Type B pancreatic cell (in vitro differentiated cells): ENCODE measurements around the gene B2M. TPM values are rescaled to one million over a fixed set of nuclear protein-coding genes. Genes with fewer than 3 reads are reported as not detected.
"Not testable (repeated sequence)": the region's sequence is repeated elsewhere in the genome, so short reads cannot be mapped to it uniquely, and the experiment has no call there.

Experiments
- DNase-seq: peaks from one replicate; pipeline ENCODE4 v3.0.0; 2021; ENCODE audit warnings: mixed read lengths; ENCODE audit not compliant: unreplicated experiment; ENCODE audit errors: extremely low spot score
- H3K27ac Mint-ChIP-seq: 2 replicates; pipeline ENCODE4 v1.8.0; 2021; ENCODE audit warnings: mild to moderate bottlenecking, mixed read lengths
- H3K27me3 Mint-ChIP-seq: 2 replicates; pipeline ENCODE4 v1.8.0; 2021; ENCODE audit warnings: mixed read lengths
- H3K36me3 Mint-ChIP-seq: 2 replicates; pipeline ENCODE4 v1.8.0; 2021; ENCODE audit warnings: mixed read lengths
- H3K4me1 Mint-ChIP-seq: one replicate; pipeline ENCODE4 v1.8.0; 2021; ENCODE audit warnings: mixed read lengths; ENCODE audit not compliant: unreplicated experiment
- H3K4me3 Mint-ChIP-seq: 2 replicates; pipeline ENCODE4 v1.8.0; 2021; ENCODE audit warnings: mild to moderate bottlenecking, mixed read lengths
- H3K9me3 Mint-ChIP-seq: 2 replicates; pipeline ENCODE4 v1.8.0; 2021; ENCODE audit warnings: mixed read lengths
- total RNA-seq: library from RNA; stranded (reverse); gene quantifications from 2 replicates; pipeline ENCODE4 v1.2.1, GENCODE V29; 2021; ENCODE audit warnings: low replicate concordance
- TF ChIP-seq, protein P1 (sequence below): fragments of 200-600 bp; sonication (generic); conservative IDR thresholded peaks from 2 replicates; pipeline ENCODE4 v1.5.0; 2021; ENCODE audit warnings: antibody characterized with exemption, mild to moderate bottlenecking

Gene B2M
- total RNA-seq, 1 donor from 2014 or later = 400 TPM

DNA sequence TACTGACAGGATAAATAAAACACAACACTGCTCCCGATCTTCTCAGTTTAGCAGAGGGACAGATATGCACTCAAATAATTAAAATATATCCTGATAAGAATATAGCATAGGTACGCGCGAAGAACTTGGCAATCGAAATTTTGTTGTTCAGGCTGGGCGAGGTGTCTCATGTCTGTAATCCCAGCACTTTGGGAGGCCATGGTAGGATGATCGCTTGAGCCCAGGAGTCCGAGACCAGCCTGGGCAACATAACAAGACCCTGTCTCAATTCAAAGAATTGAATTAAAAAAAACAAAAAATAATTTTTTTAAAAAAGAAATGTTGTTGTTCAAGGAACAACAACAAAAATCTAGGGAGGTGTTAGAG lies 7.6 kb downstream of the B2M start:
- Mint-ChIP-seq H3K27ac (no peak overlapping the region), H3K27me3 (no peaks in the 10 kb centered on the region), H3K4me1 (no peaks in the 10 kb centered on the region), H3K9me3 (no peaks in the 10 kb centered on the region), H3K36me3 (peaks cover 24% of the 10 kb centered on the region), H3K4me3 (no peak overlapping the region)
- TF ChIP-seq, protein P1, sequence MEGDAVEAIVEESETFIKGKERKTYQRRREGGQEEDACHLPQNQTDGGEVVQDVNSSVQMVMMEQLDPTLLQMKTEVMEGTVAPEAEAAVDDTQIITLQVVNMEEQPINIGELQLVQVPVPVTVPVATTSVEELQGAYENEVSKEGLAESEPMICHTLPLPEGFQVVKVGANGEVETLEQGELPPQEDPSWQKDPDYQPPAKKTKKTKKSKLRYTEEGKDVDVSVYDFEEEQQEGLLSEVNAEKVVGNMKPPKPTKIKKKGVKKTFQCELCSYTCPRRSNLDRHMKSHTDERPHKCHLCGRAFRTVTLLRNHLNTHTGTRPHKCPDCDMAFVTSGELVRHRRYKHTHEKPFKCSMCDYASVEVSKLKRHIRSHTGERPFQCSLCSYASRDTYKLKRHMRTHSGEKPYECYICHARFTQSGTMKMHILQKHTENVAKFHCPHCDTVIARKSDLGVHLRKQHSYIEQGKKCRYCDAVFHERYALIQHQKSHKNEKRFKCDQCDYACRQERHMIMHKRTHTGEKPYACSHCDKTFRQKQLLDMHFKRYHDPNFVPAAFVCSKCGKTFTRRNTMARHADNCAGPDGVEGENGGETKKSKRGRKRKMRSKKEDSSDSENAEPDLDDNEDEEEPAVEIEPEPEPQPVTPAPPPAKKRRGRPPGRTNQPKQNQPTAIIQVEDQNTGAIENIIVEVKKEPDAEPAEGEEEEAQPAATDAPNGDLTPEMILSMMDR = no peak
- no peak for DNase-seq

DNA sequence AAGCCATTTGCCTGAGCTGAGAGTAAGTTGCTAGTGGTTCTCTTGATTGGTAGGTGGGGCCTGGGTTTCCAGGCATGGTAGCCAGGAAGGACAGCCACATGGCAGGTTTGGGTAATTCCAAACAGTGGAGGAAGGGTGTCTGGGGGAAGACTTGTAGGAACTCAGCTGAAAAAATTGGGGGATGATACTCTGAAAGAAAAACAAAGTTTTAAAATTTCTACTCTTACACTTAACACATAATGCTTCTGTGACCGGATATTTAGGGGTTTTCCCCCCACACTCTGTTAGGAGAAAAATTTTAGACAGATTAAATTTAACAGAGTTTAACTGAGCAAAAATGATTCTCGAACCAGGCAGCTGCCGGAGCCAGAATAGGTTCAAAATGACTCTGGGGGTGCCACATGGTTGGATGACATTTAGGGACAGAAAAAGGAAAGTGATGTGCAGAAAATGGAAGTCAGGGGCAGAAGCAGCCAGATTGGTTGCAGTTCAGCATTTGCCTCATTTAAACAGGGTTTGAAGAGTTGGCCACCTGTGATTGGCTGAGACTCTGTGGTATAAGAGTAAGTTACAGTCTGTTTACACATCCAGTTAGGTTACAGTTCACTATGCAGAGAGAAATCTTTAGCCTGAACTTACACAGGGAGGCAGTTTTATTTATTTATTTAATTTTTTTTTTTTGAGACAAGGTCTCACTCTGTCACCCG lies 8.1 kb downstream of the B2M start:
- Mint-ChIP-seq H3K4me1 (no peaks in the 10 kb centered on the region), H3K4me3 (no peak overlapping the region), H3K36me3 (peaks cover 24% of the 10 kb centered on the region), H3K27ac (no peak overlapping the region), H3K9me3 (no peaks in the 10 kb centered on the region), H3K27me3 (no peaks in the 10 kb centered on the region)
- DNase-seq = no peak
- TF ChIP-seq, protein P1 = no peak

DNA sequence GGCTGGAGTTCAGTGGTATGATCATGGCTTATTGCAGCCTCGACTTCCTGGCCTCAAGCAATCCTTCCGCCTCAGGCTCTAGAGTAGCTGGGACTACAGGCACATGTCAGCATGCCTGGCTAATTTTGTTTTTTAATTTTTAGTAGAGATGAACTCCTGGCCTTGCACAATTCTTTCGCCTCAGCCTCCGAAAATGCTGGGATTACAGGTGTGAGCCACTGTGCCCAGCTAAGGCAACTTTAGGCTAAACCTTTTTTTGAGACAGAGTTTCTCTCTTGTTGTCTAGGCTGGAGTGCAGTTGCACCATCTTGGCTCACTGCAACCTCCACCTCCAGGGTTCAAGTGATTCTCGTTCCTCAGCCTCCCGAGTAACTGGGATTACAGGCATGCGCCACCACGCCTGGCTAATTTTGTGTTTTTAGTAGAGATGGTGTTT lies 8.7 kb downstream of the B2M start:
- not testable (repeated sequence) for H3K4me3 Mint-ChIP-seq, H3K4me1 Mint-ChIP-seq, DNase-seq, H3K9me3 Mint-ChIP-seq, H3K27ac Mint-ChIP-seq, H3K27me3 Mint-ChIP-seq
- H3K36me3 Mint-ChIP-seq = peaks cover 20% of the 10 kb centered on the region

DNA sequence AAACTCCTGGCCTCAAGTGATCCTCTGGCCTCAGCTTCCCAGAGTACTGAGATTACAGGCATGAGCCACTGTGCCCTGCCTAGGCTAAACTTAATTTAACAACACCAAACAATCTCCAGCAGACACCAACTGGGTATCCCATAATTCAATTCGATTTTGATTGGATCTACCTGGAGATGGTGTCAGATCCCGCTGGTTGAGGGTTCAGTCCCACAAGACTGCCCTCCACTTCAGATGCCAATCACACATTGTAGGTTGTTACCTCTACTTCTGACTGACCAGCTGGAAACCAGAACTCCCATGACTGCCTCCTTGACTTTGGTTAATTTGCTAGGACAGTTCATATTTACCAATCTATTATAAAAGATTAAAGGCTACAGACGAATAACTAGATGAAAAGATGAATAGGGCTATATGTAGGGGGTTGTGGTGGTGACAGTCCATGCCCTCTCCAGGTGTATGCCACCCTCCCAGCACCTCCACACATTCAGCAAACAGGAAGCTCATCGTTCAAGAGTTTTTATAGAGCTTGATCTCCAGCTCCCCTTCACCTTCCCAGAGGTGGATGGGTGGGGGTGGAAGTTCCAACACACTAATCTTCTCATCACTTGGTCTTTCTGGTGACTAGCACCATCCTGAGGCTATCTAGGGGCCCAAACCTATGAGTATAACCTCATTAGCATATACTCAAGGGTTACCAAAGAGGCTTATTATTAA lies 9.3 kb downstream of the B2M start:
- TF ChIP-seq, protein P1 = no peak
- no peak for DNase-seq
- H3K4me3 Mint-ChIP-seq = no peak overlapping the region
- peaks cover 14% of the 10 kb centered on the region for H3K36me3 Mint-ChIP-seq
- no peak overlapping the region for H3K27ac Mint-ChIP-seq
- H3K27me3 Mint-ChIP-seq = no peaks in the 10 kb centered on the region
- H3K4me1 Mint-ChIP-seq = no peaks in the 10 kb centered on the region
- no peaks in the 10 kb centered on the region for H3K9me3 Mint-ChIP-seq

DNA sequence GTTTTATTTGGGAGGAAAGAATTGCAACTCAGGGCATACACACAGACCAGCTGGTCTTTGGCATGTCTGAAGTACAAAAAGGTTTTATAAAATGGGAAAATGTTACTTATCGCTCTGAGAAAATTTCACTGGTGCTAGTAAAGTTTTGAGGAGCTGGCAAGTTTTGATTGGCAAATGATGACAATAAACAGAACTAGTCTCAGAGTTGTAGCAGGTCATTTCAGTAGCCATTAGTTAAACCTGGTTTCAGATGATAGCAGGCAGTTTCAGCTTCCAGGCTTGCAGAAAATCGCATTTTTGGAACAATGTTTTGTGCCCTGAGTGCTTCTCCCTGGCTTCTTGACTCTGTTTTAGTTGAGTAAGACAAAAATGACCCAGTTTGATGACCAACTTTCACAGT lies 10.7 kb downstream of the B2M start:
- peaks cover 9% of the 10 kb centered on the region for H3K36me3 Mint-ChIP-seq
- H3K4me3 Mint-ChIP-seq = no peak overlapping the region
- no peak overlapping the region for H3K27ac Mint-ChIP-seq
- TF ChIP-seq, protein P1 = no peak
- no peaks in the 10 kb centered on the region for H3K4me1 Mint-ChIP-seq
- no peaks in the 10 kb centered on the region for H3K27me3 Mint-ChIP-seq
- H3K9me3 Mint-ChIP-seq = no peaks in the 10 kb centered on the region
- no peak for DNase-seq

DNA sequence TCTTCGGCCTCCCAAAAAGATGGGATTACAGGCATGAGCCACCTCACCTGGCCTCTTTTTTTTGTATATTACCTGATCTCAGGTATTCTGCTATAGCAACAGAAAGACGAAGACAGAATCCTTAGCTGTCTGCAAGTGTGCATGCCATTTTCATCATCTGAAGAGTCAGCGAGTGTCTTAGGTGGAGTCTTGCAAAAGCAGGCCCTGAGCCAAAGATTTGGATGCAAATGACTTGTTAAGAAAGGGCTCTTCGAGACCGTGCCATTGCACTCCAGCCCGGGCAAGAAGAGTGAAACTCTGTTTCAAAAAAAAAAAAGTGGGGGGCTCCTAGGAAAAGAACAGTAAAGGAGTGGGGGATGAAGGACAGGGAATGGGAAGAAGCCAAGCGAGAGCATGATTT lies 14.8 kb downstream of the B2M start:
- no peak overlapping the region for H3K4me3 Mint-ChIP-seq
- peak overlapping the region; percentile 65 for H3K27ac Mint-ChIP-seq
- TF ChIP-seq, protein P1 = no peak
- DNase-seq = no peak
- H3K36me3 Mint-ChIP-seq = peaks cover under 1% of the 10 kb centered on the region
- no peaks in the 10 kb centered on the region for H3K27me3 Mint-ChIP-seq
- no peaks in the 10 kb centered on the region for H3K4me1 Mint-ChIP-seq
- H3K9me3 Mint-ChIP-seq = no peaks in the 10 kb centered on the region
